GM12874 (cell line): ENCODE results near the gene IFNAR1.

Source experiments
- CTCF ChIP-seq: IDR thresholded peaks from 2 replicates; pipeline ENCODE4 v1.5.1; 2011; ENCODE audit warnings: low read depth, mild to moderate bottlenecking, control low read depth, low read length, moderate library complexity; ENCODE audit not compliant: insufficient read depth

The IFNAR1 gene

GRCh38 chr21:33299181-33299752, 25.5 kb upstream of the IFNAR1 start:
- TF ChIP-seq CTCF, result peak; percentile 45; the same call in 1 of the 2 replicates

- TF ChIP-seq CTCF, result no peak
Observed at GRCh38 chr21:33300701-33301631, 23.8 kb upstream of the IFNAR1 start.

- no peak for TF ChIP-seq CTCF
Observed at GRCh38 chr21:33301632-33302002, 23.2 kb upstream of the IFNAR1 start.

- no peak for TF ChIP-seq CTCF
Observed at GRCh38 chr21:33302055-33302454, 22.7 kb upstream of the IFNAR1 start.

GRCh38 chr21:33302796-33303195, 22.0 kb upstream of the IFNAR1 start:
- TF ChIP-seq CTCF, result no peak

- no peak for TF ChIP-seq CTCF
Observed at GRCh38 chr21:33305344-33305671, 19.5 kb upstream of the IFNAR1 start.

GRCh38 chr21:33305938-33306337, 18.8 kb upstream of the IFNAR1 start:
- no peak for TF ChIP-seq CTCF
